DMS 273 (cell line): ENCODE data around the gene ATAD3B.
"Not testable (repeated sequence)": the region's sequence is repeated elsewhere in the genome, so short reads cannot be mapped to it uniquely, and the experiment has no call there.

Source experiments
- DNase-seq: peaks from one replicate; lab custom pipeline; 2025; ENCODE audit not compliant: unreplicated experiment; lab: John Stamatoyannopoulos, UW

Gene ATAD3B

DNA sequence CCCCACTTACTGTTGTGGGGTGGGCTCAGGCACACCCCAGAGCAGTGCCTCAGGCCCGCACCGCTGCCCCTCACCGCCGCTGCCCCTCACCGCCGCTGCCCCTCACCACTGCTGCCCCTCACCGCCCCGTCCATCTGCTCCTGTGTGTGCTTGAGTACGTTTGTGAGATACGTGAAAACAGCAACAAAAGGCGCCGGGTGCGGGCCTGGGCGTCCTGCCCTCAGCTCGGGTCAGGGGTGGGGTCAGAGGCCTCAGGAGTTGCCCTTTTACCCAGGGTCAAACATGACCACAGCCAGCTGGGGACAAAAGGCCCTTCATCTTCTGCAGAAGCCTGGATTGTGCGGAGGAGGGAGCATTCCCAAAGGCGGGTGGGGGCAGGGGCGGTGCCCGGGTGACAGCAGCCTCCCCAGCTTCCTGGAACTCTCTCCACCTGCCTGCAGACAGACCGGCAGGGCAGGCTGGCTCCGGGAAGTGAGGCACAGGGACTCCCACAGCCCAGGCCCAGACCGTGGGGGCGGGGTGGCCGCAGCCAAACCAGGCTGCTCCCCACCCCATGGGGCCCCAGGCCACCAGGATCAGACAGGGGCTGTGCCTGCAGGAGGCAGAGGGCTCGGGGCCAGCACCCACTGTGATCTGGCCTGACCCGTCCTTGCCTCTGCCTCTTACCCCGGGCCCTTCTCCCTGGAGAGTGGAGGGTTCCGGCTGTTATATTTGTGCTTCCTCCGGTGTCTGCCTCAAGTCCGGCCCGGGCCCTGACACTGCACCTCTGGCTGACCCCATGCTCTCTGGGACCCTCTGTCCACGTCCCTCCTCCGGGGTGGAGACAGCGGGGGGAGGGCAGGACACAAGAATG lies 38.4 kb upstream of the ATAD3B start:
- DNase-seq, result peak; percentile 95

DNA sequence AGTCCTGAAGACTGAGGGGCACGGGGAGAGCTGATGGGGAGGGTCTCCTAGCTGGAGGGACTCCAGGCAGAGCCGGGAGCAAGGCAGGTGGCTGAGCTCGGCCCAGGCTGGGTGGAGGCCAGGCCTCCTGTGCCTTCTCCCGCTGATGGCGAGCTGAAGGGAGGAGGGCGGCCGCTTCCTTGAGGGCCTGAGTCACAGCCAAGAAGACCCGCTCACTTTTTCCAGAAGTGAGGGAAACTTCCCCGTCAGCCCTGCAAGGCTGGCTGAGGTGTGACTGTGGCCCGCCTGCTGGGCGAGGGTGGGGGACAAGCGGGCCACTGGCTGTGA lies 37.8 kb upstream of the ATAD3B start:
- peak; percentile 88 for DNase-seq

DNA sequence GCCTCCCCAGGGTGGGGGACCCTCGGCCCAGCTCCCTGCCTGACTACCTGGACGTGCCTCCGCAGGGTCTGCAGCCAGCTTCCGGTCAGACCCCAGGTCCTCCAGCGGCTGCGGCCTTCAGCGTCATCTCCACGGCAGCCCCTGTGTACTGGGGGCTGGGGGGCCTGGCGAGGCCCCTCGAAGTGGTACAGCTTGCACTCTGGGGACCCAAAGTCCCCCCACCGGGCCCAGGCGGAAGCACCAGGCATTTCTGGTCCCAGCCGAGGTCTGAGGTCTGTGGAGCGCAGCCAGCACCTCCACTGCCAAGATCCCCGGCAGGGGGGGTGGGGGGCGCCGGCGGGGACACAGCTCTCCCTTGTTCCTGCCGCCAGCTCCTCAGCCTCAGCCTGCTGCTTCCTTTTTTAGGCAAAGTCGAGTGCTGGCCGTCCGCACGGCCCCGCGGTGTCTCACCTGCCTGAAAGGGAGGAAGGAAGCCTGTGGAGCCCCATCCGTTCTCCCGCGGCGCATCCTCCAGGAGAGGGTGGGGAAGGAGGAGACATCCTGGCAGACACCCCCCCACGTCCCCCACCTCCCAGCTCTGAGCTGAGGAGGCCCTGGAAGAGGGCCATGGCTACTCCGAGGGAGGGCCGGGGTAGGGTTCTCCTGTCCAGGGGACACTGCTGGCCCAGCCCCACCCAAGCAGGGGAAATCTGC lies 37.3 kb upstream of the ATAD3B start:
- peak; percentile 88 for DNase-seq

DNA sequence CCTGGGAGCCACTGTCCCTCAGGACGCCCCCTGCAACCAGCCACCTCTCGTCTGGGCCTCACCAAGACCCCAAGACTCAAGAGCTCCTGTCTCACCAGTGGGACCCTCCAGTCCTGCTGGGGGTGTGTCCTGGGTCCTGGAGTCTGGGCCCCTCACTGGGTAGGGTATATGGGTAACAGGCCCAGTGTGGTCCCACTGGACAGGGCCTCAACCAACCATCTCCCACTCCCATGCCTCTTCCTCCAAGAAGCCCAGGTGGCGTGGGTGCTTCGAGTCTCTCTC lies 36.8 kb upstream of the ATAD3B start:
- DNase-seq, result peak; percentile 73

DNA sequence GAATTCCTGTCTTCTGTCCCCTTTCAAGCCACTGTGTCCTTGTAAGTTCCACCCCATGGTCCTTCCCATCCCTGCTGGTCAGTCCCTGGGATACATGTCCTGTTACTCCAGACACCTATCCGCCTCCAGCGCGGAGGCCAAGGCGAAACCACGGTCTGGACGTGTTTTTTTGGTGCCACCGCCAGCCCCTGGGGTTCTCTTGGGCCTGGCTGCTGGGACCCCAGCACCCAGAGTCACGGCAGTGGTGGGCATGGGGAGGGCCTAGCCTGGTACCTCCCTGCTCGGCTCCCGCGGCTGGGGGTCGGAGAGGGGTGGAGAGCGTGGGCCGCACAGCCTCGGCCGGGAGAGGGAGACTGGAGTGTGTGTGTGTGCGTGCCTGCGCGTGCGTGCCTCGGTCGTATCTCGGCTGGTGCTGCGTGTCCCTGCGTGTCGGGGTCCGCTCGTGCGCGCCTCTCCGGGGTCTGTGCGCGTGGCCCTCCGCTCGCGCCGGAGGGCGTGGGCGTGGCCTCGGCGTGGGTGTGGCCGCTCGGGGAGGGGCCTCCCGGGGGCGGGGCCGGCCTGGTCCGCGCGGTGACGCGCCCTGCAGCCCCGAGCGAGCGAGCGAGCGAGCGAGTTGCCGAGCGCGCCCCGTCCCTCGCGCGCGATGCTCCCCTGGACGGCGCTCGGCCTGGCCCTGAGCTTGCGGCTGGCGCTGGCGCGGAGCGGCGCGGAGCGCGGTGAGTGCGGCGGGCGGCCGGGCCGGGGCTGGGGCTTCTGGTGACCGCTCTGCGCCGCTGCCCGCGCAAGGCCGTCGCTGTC lies 36.3 kb upstream of the ATAD3B start, which contains the start of gene VWA1:
VWA1 (plus strand) TSS at position 585 of the 798 bp plus-strand sequence; CDS start at position 644, 59 bp downstream.
- DNase-seq, result peak; percentile 91

DNA sequence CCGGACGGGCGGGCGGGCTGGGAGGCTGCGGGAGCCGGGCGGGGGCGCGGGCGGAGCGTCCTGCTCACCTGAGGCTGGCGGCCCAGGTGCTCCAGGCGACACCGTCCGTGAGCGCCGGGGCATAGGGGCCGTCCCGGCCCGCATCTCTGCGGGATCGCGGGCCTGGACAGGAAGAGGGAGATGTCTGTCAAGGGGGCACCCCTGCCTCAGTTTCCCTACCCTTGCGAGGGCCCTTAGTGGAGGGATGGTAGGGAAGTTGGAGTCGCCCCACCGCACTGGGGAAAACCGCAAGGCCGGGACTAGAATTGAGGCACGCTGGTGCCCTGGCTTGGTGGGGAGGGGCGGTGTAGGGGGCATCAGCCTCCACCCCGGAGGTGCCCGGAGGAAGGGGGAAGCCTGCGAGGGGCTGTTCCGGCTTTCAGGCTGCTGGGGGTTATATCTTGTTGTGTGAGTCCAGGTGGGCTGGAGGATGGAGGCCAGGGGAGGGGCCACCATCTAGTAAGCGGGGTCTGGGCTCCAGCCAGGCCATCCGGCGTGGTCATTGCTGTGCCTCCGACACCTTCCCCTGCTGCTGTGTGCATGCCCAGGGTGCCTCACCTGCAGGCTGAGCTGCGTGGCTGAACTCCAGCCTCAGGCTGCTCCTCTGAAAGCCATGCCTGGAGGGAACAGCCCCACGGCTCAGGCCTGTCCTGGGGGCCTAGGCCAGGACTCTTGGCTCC lies 35.5 kb upstream of the ATAD3B start:
- DNase-seq, result no peak

DNA sequence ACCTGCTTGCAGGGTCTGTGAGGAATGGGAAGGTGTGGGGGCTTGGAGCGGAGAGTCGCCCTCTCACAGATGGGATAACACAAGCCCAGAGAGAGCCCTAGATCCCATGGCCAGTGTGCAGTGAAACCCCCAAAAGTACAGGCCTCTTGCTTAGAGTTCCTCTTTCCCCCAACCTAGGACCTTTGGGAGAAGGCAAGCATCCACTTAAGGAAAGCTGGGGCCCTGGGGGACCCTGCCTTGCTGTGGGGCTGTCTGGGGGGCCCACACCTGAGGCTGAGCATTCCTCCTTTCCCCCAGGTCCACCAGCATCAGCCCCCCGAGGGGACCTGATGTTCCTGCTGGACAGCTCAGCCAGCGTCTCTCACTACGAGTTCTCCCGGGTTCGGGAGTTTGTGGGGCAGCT lies 34.9 kb upstream of the ATAD3B start:
- DNase-seq, result no peak

DNA sequence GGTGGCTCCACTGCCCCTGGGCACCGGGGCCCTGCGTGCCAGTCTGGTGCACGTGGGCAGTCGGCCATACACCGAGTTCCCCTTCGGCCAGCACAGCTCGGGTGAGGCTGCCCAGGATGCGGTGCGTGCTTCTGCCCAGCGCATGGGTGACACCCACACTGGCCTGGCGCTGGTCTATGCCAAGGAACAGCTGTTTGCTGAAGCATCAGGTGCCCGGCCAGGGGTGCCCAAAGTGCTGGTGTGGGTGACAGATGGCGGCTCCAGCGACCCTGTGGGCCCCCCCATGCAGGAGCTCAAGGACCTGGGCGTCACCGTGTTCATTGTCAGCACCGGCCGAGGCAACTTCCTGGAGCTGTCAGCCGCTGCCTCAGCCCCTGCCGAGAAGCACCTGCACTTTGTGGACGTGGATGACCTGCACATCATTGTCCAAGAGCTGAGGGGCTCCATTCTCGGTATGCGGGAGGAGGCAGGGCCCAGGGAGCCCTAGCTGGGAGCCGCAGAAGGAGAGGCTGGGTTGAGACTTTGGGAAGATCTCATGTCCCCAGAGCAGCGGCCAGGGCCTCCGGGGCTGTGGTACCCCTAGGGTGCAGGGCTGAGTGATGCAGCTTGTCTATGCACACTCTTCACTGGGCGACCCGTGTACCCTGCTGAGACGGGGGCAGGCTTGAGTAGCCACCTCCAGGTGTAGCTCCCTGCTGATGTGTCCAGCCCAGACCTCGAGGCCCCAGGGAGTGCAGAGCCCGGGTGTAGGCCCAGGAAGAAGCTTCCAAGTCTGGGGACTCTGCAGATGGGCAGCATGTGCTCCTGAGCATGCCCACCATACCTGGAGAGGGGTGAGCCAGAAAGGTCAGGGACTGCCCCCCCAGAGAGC lies 34.3 kb upstream of the ATAD3B start:
- no peak for DNase-seq

DNA sequence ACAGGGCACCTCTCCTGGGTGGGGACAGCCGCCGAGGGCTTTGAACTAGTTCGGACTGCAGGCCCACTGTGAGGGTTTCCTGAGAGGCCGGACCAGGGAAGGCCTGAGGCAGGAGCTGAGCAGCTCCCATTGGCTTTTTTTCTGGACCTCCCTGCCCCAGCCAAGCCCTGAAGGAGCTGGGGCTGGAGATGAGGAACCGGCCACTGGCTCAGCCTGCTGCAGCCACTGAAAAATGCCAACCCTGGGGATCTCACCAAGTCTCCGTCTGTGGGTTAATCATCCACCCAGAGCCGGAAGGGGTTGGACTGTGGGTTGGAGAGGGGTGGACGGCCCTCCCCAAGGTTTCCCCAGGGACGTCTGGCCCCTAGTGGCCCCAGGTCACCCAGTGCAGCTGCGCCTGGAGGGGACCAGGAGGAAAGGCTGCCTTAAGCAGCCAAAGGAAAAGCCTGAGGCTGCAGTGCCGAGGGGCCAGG lies 33.6 kb upstream of the ATAD3B start:
- DNase-seq, result no peak

DNA sequence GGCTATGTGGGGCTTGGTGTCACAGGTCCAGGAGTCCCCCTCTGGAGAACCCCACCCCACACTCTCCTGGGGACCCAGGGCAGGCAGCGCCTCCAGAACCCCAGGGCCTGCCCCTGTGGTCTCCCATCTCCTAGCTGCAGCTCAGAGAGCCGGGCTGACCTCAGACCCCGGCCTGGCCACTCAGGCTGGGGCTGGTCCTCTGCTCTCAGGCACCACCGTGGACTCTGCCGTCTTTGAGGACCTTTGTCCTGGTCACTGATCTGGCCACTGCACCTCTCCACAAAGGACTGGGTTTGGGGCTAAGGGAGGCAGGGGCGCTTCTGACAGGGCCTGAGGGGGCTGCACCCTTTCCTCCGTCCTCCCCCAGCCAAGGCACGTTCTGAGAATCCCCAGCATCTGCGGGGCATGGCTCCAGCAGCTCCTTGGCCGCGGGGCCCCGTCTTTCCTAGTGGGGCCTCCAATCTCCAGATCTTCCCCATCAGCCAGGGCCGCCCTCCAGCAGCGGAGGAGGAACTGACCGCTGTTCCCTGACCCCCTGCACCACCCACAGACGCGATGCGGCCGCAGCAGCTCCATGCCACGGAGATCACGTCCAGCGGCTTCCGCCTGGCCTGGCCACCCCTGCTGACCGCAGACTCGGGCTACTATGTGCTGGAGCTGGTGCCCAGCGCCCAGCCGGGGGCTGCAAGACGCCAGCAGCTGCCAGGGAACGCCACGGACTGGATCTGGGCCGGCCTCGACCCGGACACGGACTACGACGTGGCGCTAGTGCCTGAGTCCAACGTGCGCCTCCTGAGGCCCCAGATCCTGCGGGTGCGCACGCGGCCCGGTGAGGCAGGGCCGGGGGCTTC lies 32.8 kb upstream of the ATAD3B start:
- DNase-seq, result no peak

DNA sequence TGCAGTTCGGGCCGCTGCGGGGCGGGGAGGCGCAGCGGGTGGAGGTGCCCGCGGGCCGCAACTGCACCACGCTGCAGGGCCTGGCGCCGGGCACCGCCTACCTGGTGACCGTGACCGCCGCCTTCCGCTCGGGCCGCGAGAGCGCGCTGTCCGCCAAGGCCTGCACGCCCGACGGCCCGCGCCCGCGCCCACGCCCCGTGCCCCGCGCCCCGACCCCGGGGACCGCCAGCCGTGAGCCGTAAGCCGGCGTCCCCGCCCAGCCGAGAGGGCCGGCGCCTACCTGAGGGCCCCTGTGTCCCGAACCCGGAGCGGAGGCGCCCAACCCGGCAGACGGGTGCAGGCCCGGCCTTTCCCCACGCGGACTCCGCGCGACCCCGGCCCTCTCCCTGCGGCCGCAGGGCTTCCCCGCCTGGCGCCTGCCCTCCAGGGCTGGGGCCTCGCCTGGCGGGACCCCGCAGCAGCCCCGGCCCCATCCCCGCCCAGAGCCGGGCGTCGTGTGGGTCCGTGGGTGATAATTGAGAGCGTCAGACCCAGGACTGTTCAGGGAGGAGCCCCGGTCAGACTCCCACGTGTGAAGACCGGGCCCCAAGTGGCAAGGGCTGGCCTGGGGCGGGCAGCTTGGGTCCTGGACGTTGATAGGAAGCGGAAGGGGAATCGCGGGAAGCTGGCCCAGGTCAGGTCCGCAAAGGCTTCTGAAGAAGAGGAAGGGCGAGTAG lies 31.9 kb upstream of the ATAD3B start:
- DNase-seq, result no peak

DNA sequence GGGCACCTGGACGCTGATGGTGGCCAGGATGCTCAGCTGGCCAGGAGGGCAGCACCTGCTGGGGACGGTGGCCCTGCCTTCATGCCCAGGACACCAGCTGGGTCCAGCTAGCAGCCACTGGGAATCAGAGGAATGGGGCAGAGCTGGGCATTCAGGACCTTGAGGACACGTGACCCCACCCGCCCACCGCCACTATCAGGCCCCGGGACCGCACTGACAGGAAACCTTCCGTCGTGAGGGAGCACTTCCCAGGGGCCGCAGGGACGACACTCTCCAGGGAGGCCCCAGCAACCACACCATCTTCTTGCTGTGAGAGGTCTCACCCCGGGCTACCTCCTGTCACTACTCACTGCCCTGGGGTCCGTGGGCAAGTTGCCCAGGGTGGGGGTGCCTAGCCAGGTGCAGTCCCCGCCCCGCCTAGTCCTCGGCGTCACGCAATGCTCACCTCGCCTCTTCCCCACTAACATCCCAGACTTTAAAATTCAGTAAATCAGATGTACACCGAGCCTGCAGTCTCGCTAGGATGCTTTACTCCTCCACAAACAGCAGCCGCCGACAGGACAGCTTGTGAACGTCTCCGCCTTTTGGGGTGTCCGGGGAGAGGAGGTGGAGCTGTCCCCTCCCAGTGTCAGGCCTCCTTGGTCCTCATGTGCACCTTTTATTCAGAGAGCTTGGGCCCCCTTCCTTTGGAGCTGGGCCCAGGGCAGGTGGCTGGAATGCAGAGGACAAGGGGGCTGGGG lies 31.1 kb upstream of the ATAD3B start:
- peak; percentile 77 for DNase-seq

DNA sequence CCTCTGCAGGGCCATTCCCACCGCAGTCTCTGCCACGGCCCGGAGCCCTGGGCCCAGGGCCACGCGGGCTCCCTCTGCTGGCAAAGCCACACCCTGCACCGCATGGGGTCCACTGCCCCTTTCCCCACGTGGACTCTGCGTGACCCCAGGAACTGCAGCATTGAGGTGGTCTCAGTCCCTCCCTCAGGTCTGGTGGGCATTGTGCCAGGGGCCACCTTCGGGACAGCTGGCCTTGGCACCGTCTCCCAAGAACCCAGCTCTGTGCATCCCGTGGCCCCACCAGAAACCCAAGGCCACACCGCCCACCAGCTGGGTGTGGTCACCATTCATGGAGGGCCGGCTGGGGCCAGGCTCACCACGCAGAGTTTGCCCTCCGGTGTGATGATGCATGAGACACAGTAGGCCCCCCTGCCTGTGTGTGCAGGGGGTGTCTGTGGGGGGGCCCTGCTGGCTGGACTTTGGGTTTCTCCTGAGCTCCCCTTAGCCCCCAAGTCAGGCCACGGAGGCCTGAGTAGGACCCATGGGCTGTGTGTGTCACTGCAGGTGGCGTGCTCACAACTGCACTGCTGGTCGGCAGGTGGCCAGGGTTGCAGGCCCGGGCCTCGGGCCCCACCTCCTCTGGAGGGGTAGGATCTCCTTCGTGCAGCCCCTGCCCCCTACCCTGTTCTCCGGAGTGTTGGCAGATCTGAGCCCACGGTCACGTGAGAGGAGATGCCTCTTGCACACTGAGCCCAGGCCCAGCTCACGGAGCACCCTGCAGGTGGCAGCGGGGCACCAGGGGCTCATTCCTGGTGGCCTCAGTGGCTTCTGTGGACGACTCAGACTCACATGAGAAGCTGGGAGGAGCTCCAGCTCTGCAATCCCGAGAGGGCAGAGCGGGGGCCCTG lies 30.3 kb upstream of the ATAD3B start:
- DNase-seq, result peak; percentile 85

DNA sequence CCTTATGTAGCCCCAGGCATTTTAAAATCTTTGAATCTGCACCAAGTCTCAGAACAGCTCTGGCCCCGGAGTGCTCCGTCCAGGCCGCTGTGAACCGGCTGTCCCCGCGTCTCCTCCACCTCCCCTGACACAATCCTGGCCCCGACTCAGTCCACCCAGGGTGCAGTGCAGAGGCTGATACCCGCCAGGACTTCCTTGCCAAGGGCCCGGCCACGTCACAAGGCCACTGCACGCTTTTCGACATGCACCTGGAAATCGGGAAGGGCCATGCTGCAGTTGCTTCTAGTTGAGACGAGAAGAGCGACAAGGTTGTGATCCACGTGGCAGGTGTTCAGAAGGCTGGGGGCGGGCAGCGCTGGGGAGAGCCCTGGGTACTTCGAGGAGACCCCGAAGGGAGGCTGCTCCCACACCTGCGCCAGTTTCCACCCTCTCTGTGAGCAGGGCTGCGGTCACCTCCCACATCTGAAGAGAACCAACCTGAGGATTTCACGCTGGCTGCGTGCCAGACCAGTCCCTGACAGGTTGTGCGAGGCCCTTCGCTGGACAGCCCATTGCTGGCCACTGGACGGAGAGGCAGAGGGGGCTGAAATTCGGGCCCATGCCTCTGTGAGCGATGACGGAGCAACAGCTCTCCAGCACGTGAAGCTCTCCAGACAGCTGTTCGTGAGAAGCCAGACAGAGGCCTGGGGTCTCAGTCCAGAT lies 29.3 kb upstream of the ATAD3B start:
- no peak for DNase-seq

DNA sequence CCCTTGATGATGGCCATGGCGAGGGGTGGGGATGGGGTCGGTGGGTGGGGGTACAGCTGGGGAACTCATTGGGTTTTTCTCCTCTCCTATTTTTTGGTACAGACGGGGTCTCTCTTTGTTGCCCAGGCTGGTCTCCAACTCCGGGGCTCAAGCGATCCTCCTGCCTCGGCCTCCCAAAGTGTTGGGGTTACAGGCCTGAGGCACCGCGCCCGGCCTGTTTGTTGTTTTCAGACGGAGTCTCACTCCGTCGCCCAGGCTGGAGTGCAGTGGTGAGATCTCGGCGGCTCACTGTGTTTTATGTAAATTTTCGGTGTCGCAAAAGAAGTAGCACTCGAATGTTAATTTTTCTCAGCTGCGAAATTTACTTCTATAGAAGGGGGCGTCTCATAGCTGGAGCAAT lies 24.9 kb upstream of the ATAD3B start:
- not testable (repeated sequence) for DNase-seq

DNA sequence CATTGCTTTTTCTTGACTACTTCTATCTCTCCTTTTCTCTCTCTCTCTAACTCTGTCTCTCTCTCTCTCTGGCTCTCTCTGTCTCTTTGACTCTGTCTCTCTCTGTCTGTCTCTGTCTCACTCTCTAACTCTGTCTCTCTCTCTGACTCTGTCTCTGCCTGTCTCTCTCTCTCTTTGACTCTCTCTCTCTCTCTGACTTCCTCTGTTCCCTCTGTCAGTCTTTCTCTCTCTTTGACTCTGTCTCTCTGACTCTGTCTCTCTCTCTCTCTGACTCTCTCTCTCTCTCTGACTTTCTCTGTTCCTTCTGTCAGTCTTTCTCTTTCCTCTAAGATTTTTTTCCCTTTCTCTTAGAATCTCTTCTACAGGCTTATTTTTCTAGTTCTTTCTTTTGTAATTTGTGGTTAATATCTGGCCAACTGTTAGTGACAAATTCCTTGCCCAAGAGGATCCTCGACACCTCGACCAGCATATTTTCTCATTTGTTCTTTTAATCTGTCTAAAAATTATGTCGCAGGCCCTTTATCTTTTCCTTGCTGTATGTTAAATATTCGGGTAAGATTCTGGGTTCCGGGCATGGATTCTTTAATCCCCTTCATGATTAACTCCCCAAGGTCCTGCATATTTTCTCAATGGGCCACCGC lies 22.3 kb upstream of the ATAD3B start, which contains the start of gene ATAD3C:
ATAD3C (plus strand) TSS at position 591 of the 641 bp plus-strand sequence. CDS start 995 bp downstream, outside the sequence.
- DNase-seq, result no peak
